GM06990 (cell line): ENCODE data around the gene MEIOB.

Experiments
- DNase-seq: peaks from one replicate; pipeline ENCODE4 v3.0.0-alpha.2; 2011; ENCODE audit not compliant: insufficient read length; ENCODE audit errors: extremely low read depth
- H3K27me3 ChIP-seq: replicated peaks from 2 replicates; pipeline ENCODE4 v1.6.0; 2011; ENCODE audit warnings: low read length; ENCODE audit not compliant: control insufficient read depth, insufficient read depth
- H3K36me3 ChIP-seq: 2 replicates; pipeline ENCODE4 v1.5.1; 2011; ENCODE audit warnings: low read length; ENCODE audit not compliant: control insufficient read depth, insufficient read depth
- H3K4me3 ChIP-seq: replicated peaks from 2 replicates; pipeline ENCODE4 v1.5.1; 2011; ENCODE audit warnings: low read depth, mild to moderate bottlenecking, control low read depth, low read length
- CTCF ChIP-seq: IDR thresholded peaks from 2 replicates; pipeline ENCODE4 v1.5.1; 2011; ENCODE audit warnings: low read length, control low read depth, mild to moderate bottlenecking, inconsistent platforms; ENCODE audit not compliant: insufficient read depth, poor library complexity, severe bottlenecking

Gene MEIOB

GRCh38 chr16:1821861-1822611, 49.9 kb downstream of the MEIOB start:
- no peak for DNase-seq
- H3K36me3 ChIP-seq = peaks cover 5% of the 10 kb centered on the region
- TF ChIP-seq CTCF = no peak

GRCh38 chr16:1820946-1821290, 51.0 kb downstream of the MEIOB start:
- H3K4me3 ChIP-seq = no peak overlapping the region
- no peak for TF ChIP-seq CTCF
- H3K36me3 ChIP-seq = peaks cover 8% of the 10 kb centered on the region
- DNase-seq = no peak
- no peaks in the 10 kb centered on the region for H3K27me3 ChIP-seq

More at GRCh38 chr16:1821861-1822611, 49.9 kb downstream of the MEIOB start:
- no peaks in the 10 kb centered on the region for H3K27me3 ChIP-seq
- no peak overlapping the region for H3K4me3 ChIP-seq

DNA sequence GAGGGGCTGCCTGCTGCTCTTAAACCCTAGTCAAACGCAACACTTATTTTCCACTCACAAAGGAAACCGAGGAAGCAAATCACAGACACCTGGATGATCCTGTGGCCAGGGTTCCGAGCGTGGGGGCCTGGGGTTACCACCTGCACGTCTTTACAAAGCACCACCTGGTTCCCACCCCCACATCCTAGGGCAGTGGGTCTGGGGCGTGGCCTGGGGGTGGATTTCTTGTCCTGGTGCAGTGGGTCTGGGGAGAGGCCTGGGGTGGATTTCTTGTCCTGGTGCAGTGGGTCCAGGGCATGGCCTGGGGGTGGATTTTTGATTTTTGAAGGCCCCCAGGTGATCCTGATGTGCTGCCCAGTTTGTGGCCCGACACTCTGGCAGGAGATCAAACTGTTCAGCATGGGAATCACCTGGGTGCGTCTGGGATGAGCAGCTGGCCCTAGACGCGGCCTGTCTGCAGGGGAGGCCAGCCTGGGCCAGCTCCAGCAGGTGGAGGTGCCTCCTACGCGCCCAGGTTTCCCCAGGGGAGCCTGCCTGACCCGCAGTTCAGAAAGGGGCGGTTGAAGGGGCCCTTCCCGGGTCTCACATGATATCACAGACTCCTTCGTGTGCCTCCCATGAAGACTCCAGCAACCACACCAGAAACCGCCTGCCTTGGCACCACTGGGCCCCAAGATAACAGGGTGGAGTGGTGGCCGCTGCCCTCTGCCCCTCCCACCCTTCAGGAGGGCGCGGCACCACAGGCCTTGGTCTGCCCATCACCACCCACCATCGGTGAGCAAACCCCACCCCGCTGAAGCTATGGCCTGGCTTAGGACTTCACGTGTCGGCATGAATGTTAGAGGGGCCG, 51.6 kb downstream of the MEIOB start:
- Histone ChIP-seq H3K4me3 (no peak overlapping the region), H3K36me3 (peaks cover 8% of the 10 kb centered on the region), H3K27me3 (no peaks in the 10 kb centered on the region)
- no peak for TF ChIP-seq CTCF
- DNase-seq = no peak

GRCh38 chr16:1819611-1820010, 52.4 kb downstream of the MEIOB start:
- DNase-seq = no peak
- no peak for TF ChIP-seq CTCF
- peaks cover 8% of the 10 kb centered on the region for H3K36me3 ChIP-seq
- H3K27me3 ChIP-seq = no peaks in the 10 kb centered on the region
- no peak overlapping the region for H3K4me3 ChIP-seq

- Histone ChIP-seq H3K4me3 (no peak overlapping the region), H3K27me3 (no peaks in the 10 kb centered on the region), H3K36me3 (peaks cover 8% of the 10 kb centered on the region)
- no peak for DNase-seq
- TF ChIP-seq CTCF = no peak
Measured at GRCh38 chr16:1818873-1819525, 53.0 kb downstream of the MEIOB start.
